CD4-positive, alpha-beta T cell (primary cell): ENCODE data around the gene ANTXR1. TPM values are rescaled to one million over a fixed set of nuclear protein-coding genes. Genes with fewer than 3 reads are reported as not detected.

Experiments used
- ATAC-seq: fragments of 200-7000 bp; cut with Tn5 transposase; one replicate; pipeline ENCODE4 v1.10.0; 2022; ENCODE audit warnings: mild to moderate bottlenecking; ENCODE audit not compliant: poor library complexity
- CTCF ChIA-PET: fragments of 350-600 bp; sonication (Branson Sonifier 250); formaldehyde crosslinking; loops from one replicate; lab custom pipeline; 2021; ENCODE audit warnings: antibody characterized with exemption, inconsistent platforms; lab: Charles Lee
- POLR2A ChIA-PET: fragments of 350-600 bp; sonication (Branson Sonifier 250); formaldehyde crosslinking; loops from one replicate; lab custom pipeline; 2021; ENCODE audit warnings: antibody characterized with exemption, inconsistent platforms; lab: Charles Lee
- DNase-seq, 14 experiments: peaks; one replicate each; pipeline ENCODE4 v3.0.0-alpha.2; 2013 to 2020; ENCODE audit warnings: mixed read lengths in 2 of 14
- H3K27ac ChIP-seq, 2 donors: one replicate each; pipeline versions ENCODE4 v1.5.1 to v1.7.0; 2013; ENCODE audit warnings: low read length in 2 of 2, low read depth in 1 of 2, mild to moderate bottlenecking in 1 of 2
- H3K27me3 ChIP-seq, 2 experiments: 1 replicate in 1 of 2; 2 replicates in 1 of 2; pipeline versions ENCODE4 v1.6.1 to v1.7.0; 2013; ENCODE audit warnings: low read length in 2 of 2, control low read depth in 1 of 2, mild to moderate bottlenecking in 1 of 2, moderate library complexity in 1 of 2; ENCODE audit not compliant: insufficient read depth in 2 of 2, control insufficient read depth in 1 of 2
- H3K36me3 ChIP-seq: one replicate; pipeline ENCODE4 v1.6.1; 2013; ENCODE audit warnings: low read length, control low read depth; ENCODE audit not compliant: insufficient read depth
- H3K4me1 ChIP-seq: one replicate; pipeline ENCODE4 v1.6.1; 2013; ENCODE audit warnings: low read length, control low read depth; ENCODE audit not compliant: insufficient read depth
- H3K4me3 ChIP-seq: one replicate; pipeline ENCODE4 v1.5.1; 2013; ENCODE audit warnings: mild to moderate bottlenecking, low read length, moderate library complexity
- H3K9me3 ChIP-seq, 2 experiments: 1 replicate in 1 of 2; 2 replicates in 1 of 2; pipeline versions ENCODE4 v1.6.1 to v1.7.0; 2013; ENCODE audit warnings: low read length in 2 of 2, mild to moderate bottlenecking in 2 of 2, control low read depth in 1 of 2, moderate library complexity in 1 of 2; ENCODE audit not compliant: control insufficient read depth in 1 of 2, insufficient read depth in 1 of 2
- H3K27ac Mint-ChIP-seq: one replicate; pipeline ENCODE4 v1.8.0; 2020; ENCODE audit warnings: mixed read lengths
- H3K27me3 Mint-ChIP-seq: one replicate; pipeline ENCODE4 v1.8.0; 2021; ENCODE audit warnings: mixed read lengths
- H3K36me3 Mint-ChIP-seq: one replicate; pipeline ENCODE4 v1.8.0; 2021; ENCODE audit warnings: low read depth, mixed read lengths
- H3K4me1 Mint-ChIP-seq: one replicate; pipeline ENCODE4 v1.8.0; 2021; ENCODE audit warnings: low read depth, mixed read lengths
- H3K4me3 Mint-ChIP-seq: one replicate; pipeline ENCODE4 v1.8.0; 2020; ENCODE audit warnings: mild to moderate bottlenecking, mixed read lengths
- H3K9me3 Mint-ChIP-seq: one replicate; pipeline ENCODE4 v1.8.0; 2020; ENCODE audit warnings: mixed read lengths
- intact Hi-C, 2 experiments: fragments of 100-400 bp; cut with DNase I in 1 of 2; cut with micrococcal nuclease in 1 of 2; formaldehyde crosslinking; loops; one replicate each; pipeline versions ENCODE4 v1.15.1 to v1.9.0; 2023 to 2025; cut with DNase I, micrococcal nuclease
- total RNA-seq, 174 experiments: library from RNA in 2 of 174; stranded (reverse) in 2 of 174; gene quantifications; one replicate each; pipeline ENCODE4 v1.2.3 and lab custom pipeline; 2021 to 2026
- TF ChIP-seq, protein P1 (sequence below): fragments of 200-600 bp; IDR thresholded peaks from one replicate; pipeline ENCODE4 v1.8.0; 2022; ENCODE audit warnings: antibody characterized with exemption, mild to moderate bottlenecking

Gene ANTXR1
- total RNA-seq, 2 experiments from 2014 or later: not detected

DNA sequence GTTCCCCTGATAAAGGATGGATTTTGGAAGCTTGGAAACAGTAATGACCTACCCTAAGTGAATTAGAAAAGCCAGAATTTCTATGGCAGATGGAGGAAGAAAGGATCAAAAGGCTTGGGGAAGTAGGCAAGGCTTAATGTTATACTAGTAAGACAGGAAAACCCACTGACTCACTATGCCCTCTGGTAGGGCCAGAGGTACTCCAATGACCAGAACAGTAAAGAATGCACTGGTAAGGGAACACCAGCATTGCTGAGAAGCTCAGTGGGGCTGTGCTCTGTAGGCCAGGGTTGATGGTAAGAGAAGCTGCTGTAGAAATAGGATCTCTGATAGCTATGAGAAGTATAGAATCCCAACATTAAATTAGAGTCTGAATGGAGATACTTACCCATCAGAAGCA is 247.7 kb downstream of the ANTXR1 start:
- H3K27me3 ChIP-seq: peaks cover 5 to 14% of the 10 kb centered on the region in 2 experiments
- H3K4me3 ChIP-seq: no peak overlapping the region
- DNase-seq (no peak), ATAC-seq (no peak)
- POLR2A ChIA-PET: no interaction called here
- peaks cover 0 to 28% of the 10 kb centered on the region in 2 experiments for H3K9me3 ChIP-seq
- intact Hi-C loops: no loop called here
- no peaks in the 10 kb centered on the region for H3K36me3 Mint-ChIP-seq
- no peak overlapping the region for H3K4me3 Mint-ChIP-seq
- no peaks in the 10 kb centered on the region for H3K36me3 ChIP-seq
- H3K27ac ChIP-seq: no peak overlapping the region
- TF ChIP-seq, protein P1, sequence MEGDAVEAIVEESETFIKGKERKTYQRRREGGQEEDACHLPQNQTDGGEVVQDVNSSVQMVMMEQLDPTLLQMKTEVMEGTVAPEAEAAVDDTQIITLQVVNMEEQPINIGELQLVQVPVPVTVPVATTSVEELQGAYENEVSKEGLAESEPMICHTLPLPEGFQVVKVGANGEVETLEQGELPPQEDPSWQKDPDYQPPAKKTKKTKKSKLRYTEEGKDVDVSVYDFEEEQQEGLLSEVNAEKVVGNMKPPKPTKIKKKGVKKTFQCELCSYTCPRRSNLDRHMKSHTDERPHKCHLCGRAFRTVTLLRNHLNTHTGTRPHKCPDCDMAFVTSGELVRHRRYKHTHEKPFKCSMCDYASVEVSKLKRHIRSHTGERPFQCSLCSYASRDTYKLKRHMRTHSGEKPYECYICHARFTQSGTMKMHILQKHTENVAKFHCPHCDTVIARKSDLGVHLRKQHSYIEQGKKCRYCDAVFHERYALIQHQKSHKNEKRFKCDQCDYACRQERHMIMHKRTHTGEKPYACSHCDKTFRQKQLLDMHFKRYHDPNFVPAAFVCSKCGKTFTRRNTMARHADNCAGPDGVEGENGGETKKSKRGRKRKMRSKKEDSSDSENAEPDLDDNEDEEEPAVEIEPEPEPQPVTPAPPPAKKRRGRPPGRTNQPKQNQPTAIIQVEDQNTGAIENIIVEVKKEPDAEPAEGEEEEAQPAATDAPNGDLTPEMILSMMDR: no peak
- H3K27ac Mint-ChIP-seq: no peak overlapping the region
- H3K9me3 Mint-ChIP-seq: peaks cover 24% of the 10 kb centered on the region
- CTCF ChIA-PET: no interaction called here
- H3K4me1 Mint-ChIP-seq: no peaks in the 10 kb centered on the region
- no peaks in the 10 kb centered on the region for H3K4me1 ChIP-seq
- peaks cover 44% of the 10 kb centered on the region for H3K27me3 Mint-ChIP-seq

GRCh38 chr2:69269330-69269729 is 256.4 kb downstream of the ANTXR1 start:
- no peaks in the 10 kb centered on the region for H3K9me3 Mint-ChIP-seq
- ChIA-PET POLR2A (no interaction called here), CTCF (no interaction called here)

GRCh38 chr2:69271831-69272257 is 258.9 kb downstream of the ANTXR1 start:
- H3K9me3 ChIP-seq: no peaks in the 10 kb centered on the region
- TF ChIP-seq, protein P1: no peak
- H3K27me3 ChIP-seq: peaks cover 12 to 19% of the 10 kb centered on the region in 2 experiments
- Mint-ChIP-seq H3K27me3 (peaks cover 51% of the 10 kb centered on the region), H3K36me3 (no peaks in the 10 kb centered on the region), H3K4me1 (no peaks in the 10 kb centered on the region), H3K4me3 (no peak overlapping the region), H3K9me3 (no peaks in the 10 kb centered on the region), H3K27ac (no peak overlapping the region)
- H3K36me3 ChIP-seq: no peaks in the 10 kb centered on the region
- POLR2A ChIA-PET: no interaction called here
- ATAC-seq (no peak), DNase-seq (peak in 1 of 14 experiments; percentile 4)
- CTCF ChIA-PET: no interaction called here
- no peak overlapping the region for H3K27ac ChIP-seq
- no peaks in the 10 kb centered on the region for H3K4me1 ChIP-seq
- intact Hi-C loops: no loop called here
- H3K4me3 ChIP-seq: no peak overlapping the region

More at GRCh38 chr2:69269330-69269729, 256.4 kb downstream of the ANTXR1 start:
- Histone ChIP-seq H3K27ac (no peak overlapping the region), H3K9me3 (no peaks in the 10 kb centered on the region), H3K4me1 (no peaks in the 10 kb centered on the region), H3K4me3 (no peak overlapping the region), H3K36me3 (no peaks in the 10 kb centered on the region), H3K27me3 (peaks cover 8 to 16% of the 10 kb centered on the region in 2 experiments)
- Mint-ChIP-seq H3K36me3 (no peaks in the 10 kb centered on the region), H3K27ac (no peak overlapping the region), H3K27me3 (peaks cover 64% of the 10 kb centered on the region), H3K4me1 (no peaks in the 10 kb centered on the region), H3K4me3 (no peak overlapping the region)
- intact Hi-C loops: no loop called here
- no peak for ATAC-seq
- DNase-seq: no peak
- TF ChIP-seq, protein P1: no peak
